Fibroblast of peridontal ligament (primary cell): ENCODE measurements around the gene SEPTIN8.

Source experiments
- DNase-seq: peaks from one replicate; pipeline ENCODE4 v3.0.0-alpha.2; 2010; ENCODE audit errors: extremely low read depth

SEPTIN8 gene

GRCh38 chr5:132765311-132766019, 11.6 kb downstream of the SEPTIN8 start:
- DNase-seq: no peak

GRCh38 chr5:132764671-132765238, 12.3 kb downstream of the SEPTIN8 start:
- DNase-seq: no peak

GRCh38 chr5:132764051-132764450, 13.0 kb downstream of the SEPTIN8 start:
- no peak for DNase-seq

GRCh38 chr5:132763181-132764036, 13.6 kb downstream of the SEPTIN8 start:
- DNase-seq: no peak

GRCh38 chr5:132762246-132763000, 14.6 kb downstream of the SEPTIN8 start:
- DNase-seq: no peak

GRCh38 chr5:132761321-132762240, 15.5 kb downstream of the SEPTIN8 start:
- DNase-seq: no peak

GRCh38 chr5:132760601-132761317, 16.3 kb downstream of the SEPTIN8 start:
- no peak for DNase-seq

GRCh38 chr5:132760049-132760420, 17.0 kb downstream of the SEPTIN8 start:
- DNase-seq: no peak

GRCh38 chr5:132759114-132760048, 17.7 kb downstream of the SEPTIN8 start:
- DNase-seq: no peak

- no peak for DNase-seq
Observed at GRCh38 chr5:132758451-132758850, 18.6 kb downstream of the SEPTIN8 start.

GRCh38 chr5:132756542-132756941, 20.5 kb downstream of the SEPTIN8 start:
- DNase-seq: no peak

GRCh38 chr5:132754947-132755346, 22.1 kb downstream of the SEPTIN8 start:
- DNase-seq: peak; percentile 60

GRCh38 chr5:132754111-132754510, 22.9 kb downstream of the SEPTIN8 start:
- DNase-seq: no peak

GRCh38 chr5:132753135-132753987, 23.7 kb downstream of the SEPTIN8 start:
- DNase-seq: peak; percentile 20

- DNase-seq: no peak
Observed at GRCh38 chr5:132752581-132753125, 24.4 kb downstream of the SEPTIN8 start.

- no peak for DNase-seq
Observed at GRCh38 chr5:132751971-132752580, 25.0 kb downstream of the SEPTIN8 start.

GRCh38 chr5:132751444-132751843, 25.6 kb downstream of the SEPTIN8 start:
- peak; percentile 100 for DNase-seq
